MG63 (cell line): Measurements from ENCODE around the gene PSMD3. TPM values are rescaled to one million over a fixed set of nuclear protein-coding genes. Genes with fewer than 3 reads are reported as not detected.

Experiments
- DNase-seq: peaks from one replicate; pipeline ENCODE4 v3.0.0-alpha.2; 2020
- H3K27me3 ChIP-seq: fragments of 250-450 bp; sonication (Bioruptor Pico); 2 replicates; pipeline ENCODE4 v1.5.1; 2020; ENCODE audit warnings: mild to moderate bottlenecking, moderate library complexity
- H3K36me3 ChIP-seq: fragments of 250-450 bp; sonication (Bioruptor Pico); 2 replicates; pipeline ENCODE4 v1.5.1; 2020; ENCODE audit warnings: mild to moderate bottlenecking, moderate library complexity
- H3K4me3 ChIP-seq: fragments of 250-450 bp; sonication (Bioruptor Pico); 2 replicates; pipeline ENCODE4 v1.5.1; 2020; ENCODE audit warnings: mild to moderate bottlenecking, moderate library complexity
- H3K9me3 ChIP-seq: fragments of 250-450 bp; sonication (Bioruptor Pico); 2 replicates; pipeline ENCODE4 v1.5.1; 2020; ENCODE audit warnings: mild to moderate bottlenecking, moderate library complexity
- total RNA-seq: library from RNA; depleted of rRNA; stranded (reverse); fragments of >200 nt; shearing (Covaris generic); gene quantifications from 2 replicates; pipeline ENCODE4 v1.2.3, GENCODE V29; 2014; ENCODE audit warnings: low replicate concordance

PSMD3 gene
- total RNA-seq, 1 experiment from 2014 or later: 331 TPM

DNA sequence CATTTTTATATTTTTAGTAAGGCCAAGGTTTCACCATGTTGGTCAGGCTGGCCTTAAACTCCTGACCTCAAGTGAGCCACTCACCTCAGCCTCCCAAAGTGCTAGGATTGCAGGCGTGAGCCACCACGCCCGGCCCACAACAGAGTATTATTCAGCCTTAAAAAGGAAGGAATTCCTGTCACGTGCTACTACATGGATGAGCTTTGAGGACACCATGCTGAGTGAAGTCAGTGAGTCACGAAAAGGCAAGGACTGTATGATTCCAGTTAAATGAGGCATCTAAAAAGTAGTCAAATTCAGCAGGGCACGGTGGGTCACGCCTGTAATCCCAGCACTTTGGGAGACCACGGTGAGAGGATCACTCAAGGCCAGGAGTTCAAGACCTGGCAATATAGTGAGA lies 44.3 kb downstream of the PSMD3 start:
- Histone ChIP-seq H3K27me3 (no peaks in the 10 kb centered on the region), H3K4me3 (no peak overlapping the region), H3K9me3 (no peaks in the 10 kb centered on the region), H3K36me3 (peaks cover 80% of the 10 kb centered on the region)
- no peak for DNase-seq

DNA sequence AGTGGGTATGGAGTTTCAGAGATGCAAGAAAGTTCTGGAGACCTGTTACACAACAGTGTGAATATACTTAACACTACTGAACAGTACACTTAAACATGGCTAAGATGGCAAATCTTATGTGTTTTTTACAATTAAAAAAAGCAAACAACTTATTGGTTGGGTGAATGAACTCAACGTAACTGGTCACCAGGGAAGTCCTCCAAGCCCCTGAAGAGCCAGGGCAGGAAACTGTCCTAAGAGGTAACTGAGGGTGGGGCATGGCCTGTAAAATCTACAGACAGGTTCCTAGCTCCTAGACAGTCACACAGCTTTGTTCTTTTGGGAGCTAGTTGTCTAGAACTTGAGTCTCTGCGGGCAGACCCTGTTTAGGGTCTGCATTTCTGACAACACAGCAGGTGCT lies 45.0 kb downstream of the PSMD3 start:
- H3K4me3 ChIP-seq: no peak overlapping the region
- H3K36me3 ChIP-seq: peaks cover 75% of the 10 kb centered on the region
- DNase-seq: no peak
- H3K27me3 ChIP-seq: no peaks in the 10 kb centered on the region
- H3K9me3 ChIP-seq: no peaks in the 10 kb centered on the region

DNA sequence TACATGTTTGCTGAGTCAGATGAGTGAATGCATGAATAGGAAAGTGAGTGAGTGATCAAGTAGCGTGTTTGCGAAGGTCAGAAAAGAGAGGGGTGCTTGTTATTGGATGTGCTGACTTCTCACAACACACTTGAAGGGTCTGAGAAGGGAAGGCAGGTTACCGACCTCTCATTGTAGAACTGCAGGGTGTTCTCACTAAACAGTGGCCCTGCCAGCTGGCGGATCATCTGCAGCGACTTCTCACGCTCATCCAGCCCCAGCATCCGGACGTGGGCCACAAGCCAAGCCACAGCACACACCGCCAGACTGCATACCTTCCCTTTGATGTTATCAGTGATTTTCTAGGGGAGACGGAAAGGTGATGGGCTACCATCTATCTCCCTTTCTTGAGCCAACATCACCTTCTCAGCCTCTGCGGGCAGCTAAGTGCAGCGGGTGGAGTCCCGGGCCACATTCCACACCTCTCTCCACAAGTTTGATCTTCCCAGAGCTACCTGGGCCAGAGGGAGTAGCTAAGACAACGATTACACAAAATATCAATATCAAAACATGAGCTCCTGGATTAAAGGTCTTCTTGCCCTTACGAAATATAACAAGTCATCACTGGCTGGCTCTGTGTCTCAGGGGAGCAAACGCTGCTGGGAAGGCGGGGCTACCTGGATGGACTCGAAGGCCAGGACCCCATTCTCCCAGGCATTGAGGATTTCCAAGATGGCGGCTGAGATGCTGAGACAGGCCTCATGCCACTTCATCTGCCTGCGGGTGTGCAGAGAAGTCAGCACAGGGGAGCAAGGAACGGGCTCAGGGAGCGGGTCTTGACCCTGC lies 45.6 kb downstream of the PSMD3 start:
- Histone ChIP-seq H3K36me3 (peaks cover 75% of the 10 kb centered on the region), H3K9me3 (no peaks in the 10 kb centered on the region), H3K27me3 (no peaks in the 10 kb centered on the region), H3K4me3 (no peak overlapping the region)
- DNase-seq: no peak

DNA sequence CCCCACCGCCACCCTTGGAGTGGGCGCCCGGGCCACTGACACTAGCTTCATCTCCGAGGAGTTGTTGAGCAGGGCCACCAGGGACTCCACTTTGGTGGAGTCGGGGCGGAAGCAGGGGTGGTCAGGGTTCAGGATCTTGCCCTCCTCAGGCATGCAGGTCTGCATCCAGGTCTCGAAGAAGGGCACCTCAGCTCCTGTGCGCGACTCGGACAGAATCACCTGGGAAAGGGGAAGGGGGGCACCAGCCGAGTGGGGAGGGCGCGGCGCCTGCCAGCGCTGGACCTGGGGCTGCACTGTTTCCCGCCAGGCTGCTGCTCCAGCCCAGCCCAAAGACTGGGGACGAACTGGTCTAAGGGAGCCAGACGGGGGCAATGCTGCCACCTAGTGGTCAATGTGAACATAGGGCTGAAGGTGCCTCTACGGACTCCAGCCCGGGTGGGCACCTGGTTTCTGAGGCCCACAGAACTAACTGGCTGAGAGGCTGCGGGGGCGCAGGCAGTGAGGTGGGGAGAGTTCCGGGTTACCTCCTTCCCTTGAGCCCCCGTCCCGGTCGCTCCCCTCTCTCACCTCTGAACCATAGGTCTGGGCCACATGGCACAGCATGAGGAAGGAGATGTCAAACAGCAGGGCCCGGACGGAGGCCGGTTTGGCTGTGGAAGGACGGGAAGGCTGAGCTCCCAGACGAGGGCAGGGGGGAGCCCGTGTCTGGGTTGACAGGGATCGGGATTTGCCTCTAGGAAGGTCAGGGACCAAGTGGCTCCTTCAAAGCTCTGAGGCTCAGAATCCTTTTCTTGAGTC lies 46.4 kb downstream of the PSMD3 start:
- Histone ChIP-seq H3K27me3 (no peaks in the 10 kb centered on the region), H3K9me3 (no peaks in the 10 kb centered on the region), H3K36me3 (peaks cover 78% of the 10 kb centered on the region), H3K4me3 (no peak overlapping the region)
- DNase-seq: peak; percentile 71

DNA sequence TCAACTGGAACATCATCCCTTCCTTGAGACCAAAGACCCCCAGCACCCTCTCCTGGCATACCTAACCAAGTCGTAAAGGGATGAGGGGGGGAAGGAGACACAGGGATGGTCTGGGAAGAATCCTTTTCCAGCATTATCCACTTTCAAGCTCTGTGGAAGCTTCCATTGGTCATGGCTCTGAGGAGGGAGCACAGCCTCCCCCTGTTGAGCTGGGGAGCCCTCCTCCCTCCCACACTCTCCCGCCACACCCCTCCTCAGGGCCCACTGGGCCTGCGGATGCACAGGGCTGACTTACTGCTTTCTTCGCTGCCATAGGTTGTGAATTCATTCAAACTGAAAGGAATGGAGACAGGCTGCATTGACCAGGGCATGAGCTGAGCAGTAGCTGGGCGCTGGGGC lies 47.0 kb downstream of the PSMD3 start:
- DNase-seq: no peak
- Histone ChIP-seq H3K36me3 (peaks cover 79% of the 10 kb centered on the region), H3K4me3 (no peak overlapping the region), H3K27me3 (no peaks in the 10 kb centered on the region), H3K9me3 (no peaks in the 10 kb centered on the region)

DNA sequence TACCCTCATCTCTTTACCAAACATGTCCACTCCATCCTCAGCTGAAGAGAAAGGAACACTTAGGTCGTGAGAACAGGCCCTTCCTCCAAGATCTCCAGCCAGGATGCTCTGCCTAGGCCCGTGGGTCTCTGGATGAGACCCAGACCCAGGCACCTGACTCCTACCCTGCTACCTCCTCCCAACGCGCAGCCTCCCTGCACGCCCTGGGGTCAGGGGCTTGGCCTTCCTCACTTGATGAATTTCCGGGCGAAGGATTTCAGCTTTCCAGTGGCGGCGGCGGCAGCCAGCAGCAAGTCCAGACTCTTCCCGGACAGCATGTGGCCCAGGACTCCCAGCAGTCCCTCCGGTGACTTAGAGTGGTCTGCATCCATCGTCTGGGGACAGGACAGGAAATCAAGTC lies 48.0 kb downstream of the PSMD3 start:
- H3K27me3 ChIP-seq: no peaks in the 10 kb centered on the region
- H3K4me3 ChIP-seq: no peak overlapping the region
- peaks cover 80% of the 10 kb centered on the region for H3K36me3 ChIP-seq
- DNase-seq: no peak
- H3K9me3 ChIP-seq: no peaks in the 10 kb centered on the region

DNA sequence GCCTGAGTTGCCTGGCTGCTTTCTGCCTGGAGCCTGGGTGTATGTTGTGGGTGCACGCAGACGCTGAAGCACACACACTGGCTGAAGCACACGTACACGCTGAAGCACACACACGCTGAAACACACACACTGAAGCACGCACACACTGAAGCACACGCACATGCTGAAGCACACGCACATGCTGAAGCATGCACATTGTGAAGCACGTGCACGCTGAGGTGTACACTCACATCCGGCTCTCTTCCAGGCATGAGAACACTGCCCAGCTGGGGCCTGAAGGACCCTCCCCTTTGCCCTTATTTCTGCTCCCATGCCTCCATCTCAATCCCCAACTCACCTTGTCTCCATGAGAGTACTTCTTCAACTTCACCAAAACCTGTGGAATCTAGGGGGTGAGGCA lies 51.1 kb downstream of the PSMD3 start:
- no peak overlapping the region for H3K4me3 ChIP-seq
- H3K9me3 ChIP-seq: no peaks in the 10 kb centered on the region
- H3K27me3 ChIP-seq: no peaks in the 10 kb centered on the region
- H3K36me3 ChIP-seq: peaks cover 77% of the 10 kb centered on the region
- DNase-seq: no peak

DNA sequence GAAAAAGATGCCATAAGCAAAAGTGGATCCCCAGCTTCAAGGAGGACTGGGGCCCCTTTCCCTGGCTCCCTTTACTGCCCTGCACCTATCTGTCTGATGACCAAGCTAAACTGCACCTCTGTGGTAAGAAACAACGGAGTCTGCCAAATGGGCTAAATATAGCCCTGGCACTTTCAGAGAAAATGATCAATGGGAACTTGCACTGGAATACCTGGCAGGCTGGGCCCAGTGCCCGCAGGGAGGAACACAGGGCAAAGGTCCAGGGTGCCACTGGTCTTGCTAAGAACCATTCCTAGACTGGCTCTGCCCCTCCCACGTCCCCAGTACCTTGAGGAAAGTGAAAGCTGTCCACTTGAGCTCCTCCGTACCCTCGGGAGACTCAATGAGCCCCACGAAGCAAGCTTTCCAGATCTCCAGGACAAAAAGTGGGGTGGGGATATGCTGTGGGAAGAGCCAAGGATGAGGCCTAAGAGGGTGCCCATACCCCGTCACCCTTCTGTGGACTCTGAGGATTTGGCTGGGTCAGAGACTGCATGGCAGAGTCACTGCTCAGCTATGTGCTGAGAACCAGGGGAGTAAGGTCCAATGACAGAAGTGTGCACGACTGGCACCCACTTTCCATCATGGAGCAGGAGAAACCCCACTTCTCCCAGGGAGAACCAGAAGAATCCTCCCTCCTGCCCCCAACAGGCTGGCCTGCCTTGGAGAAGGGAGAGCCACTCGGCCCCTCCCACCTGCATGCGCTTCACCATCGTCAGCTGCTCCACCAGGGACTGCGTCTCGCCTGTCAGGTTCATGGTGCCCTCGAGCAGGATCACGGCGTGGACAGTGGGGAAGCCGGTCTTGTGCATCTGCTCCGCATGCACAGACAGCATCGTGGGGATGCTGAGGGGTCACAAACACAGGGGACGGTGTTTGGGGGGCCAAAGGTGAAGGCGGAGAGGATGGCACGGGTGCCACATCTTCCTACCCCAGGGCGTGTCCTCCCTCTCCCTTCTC lies 52.0 kb downstream of the PSMD3 start:
- no peak for DNase-seq
- H3K27me3 ChIP-seq: no peaks in the 10 kb centered on the region
- H3K4me3 ChIP-seq: no peak overlapping the region
- peaks cover 72% of the 10 kb centered on the region for H3K36me3 ChIP-seq
- no peaks in the 10 kb centered on the region for H3K9me3 ChIP-seq

DNA sequence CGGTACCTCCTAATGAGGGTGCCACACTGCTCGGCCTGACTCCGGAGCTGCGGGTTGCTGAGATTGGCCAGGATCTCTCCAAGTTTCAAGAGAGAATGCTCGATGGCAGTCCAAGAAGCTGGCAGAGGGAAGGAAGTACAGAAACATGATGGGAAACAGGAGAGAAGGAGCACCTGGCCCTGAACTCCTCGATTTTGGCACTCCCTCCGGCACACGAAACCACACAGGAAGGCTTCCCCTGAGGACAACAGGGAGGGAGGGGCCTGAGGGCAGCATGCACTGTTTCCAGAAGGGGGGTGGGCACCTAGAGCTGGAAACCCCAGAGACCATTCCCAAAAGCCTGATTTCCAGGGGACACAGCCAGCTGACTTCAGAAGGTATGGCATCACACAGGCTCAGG lies 52.7 kb downstream of the PSMD3 start:
- no peaks in the 10 kb centered on the region for H3K9me3 ChIP-seq
- no peak overlapping the region for H3K4me3 ChIP-seq
- H3K27me3 ChIP-seq: no peaks in the 10 kb centered on the region
- DNase-seq: no peak
- H3K36me3 ChIP-seq: peaks cover 70% of the 10 kb centered on the region

DNA sequence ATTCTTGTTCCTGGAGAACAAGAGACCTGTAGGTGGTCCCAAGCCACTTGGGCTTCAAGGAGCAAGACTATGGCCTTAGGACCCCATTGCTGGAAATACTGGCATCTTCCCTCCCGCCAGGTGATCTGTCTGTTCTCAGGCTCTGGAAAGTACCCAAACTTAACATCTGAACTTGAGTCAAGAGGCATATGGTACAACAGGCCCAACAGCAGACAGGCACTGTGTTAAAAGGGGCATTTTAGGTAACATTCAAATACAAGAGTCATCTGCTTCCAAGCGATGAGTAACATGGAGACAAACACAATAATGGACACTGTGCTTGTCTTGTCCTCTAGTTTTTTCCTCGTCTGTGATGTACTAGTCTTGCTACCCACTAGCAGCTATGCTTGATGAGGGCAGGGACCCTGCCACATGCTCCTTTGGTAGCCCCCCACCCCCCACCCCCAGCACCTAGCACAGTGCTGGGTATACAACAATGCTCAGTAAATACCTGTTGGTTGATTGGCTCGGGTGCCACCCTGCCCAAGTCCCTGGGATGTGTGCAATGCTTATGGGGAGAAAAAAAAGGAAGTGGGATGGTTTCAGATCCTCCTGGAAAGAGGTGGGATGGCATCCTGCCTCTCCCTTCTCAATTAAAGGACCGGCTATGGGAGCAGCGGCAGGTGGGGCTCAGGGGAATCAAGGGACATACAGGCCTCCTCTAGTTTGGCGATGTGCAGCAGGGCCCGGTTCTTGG lies 54.0 kb downstream of the PSMD3 start:
- H3K9me3 ChIP-seq: no peaks in the 10 kb centered on the region
- no peaks in the 10 kb centered on the region for H3K27me3 ChIP-seq
- peaks cover 63% of the 10 kb centered on the region for H3K36me3 ChIP-seq
- no peak for DNase-seq
- H3K4me3 ChIP-seq: no peak overlapping the region

DNA sequence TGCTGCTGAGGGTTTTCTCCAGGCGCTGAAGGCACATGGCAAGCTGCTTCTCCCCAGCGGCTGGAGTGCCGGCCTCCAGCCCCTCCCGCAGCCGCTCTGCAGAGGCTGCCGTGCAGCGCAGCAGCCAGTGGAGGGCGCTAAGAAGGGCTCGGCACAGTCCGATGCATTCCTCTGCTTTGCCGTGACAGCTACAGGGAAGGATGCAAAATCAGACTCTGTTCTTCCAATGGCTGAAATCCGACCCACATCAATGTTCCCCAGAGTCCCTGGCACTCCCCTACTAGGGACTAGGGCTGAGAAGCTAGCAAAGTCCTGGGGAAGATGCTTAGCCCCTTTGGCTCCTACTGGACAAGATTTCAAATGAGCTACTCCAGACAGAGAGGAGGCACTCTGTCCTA lies 54.6 kb downstream of the PSMD3 start:
- no peaks in the 10 kb centered on the region for H3K27me3 ChIP-seq
- no peak for DNase-seq
- no peaks in the 10 kb centered on the region for H3K9me3 ChIP-seq
- H3K4me3 ChIP-seq: no peak overlapping the region
- H3K36me3 ChIP-seq: peaks cover 60% of the 10 kb centered on the region

DNA sequence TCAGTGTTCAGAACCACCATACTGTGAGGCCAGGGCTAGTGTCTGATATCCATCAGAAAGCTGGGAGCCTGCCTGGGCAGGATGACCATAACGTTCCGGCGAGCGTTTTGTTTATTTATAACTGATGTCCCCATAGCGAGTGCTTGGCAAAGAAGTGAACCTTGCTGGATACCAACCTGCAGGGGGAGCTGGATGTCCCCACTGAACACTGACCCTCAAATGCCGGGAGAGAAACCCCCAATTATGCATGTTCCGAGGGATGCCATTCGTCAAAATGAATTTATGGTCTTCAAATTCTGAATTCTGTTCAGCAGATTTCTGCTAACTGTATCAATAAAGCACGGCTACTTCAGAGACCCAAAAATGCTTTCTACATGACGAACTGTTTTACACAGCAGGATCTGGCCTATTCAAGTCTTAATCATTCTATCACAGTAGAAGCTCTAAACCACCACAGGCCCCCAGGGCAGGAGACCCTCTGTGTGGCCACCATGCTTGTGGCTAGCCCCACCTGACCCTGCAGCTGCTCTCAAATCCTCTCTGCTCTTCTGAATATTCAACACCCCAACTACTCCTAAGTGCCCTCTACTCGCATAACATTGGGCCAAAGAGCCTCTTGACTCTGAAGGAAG lies 58.4 kb downstream of the PSMD3 start:
- Histone ChIP-seq H3K4me3 (no peak overlapping the region), H3K27me3 (no peaks in the 10 kb centered on the region), H3K36me3 (peaks cover 37% of the 10 kb centered on the region), H3K9me3 (no peaks in the 10 kb centered on the region)
- peak; percentile 68 for DNase-seq

DNA sequence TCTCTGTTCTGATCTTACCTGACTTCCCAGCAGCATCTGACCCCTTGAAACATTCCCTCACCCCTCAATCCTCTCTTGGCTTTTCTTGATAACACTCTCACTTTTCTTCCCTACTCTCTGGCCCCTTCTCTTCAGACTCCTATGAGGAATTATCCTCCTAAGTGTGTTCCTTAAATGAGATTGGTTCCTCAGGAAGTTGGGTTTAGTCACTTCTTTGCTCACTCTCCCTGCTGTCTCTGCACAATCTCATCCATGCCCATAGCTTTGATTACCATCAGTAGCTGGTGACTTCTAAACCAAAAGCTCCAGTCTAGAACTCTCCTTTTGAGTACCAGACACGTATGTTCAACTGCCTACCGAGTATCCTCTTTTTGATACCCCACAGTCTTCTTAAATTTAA lies 60.6 kb downstream of the PSMD3 start:
- Histone ChIP-seq H3K27me3 (no peaks in the 10 kb centered on the region), H3K9me3 (no peaks in the 10 kb centered on the region), H3K36me3 (peaks cover 20% of the 10 kb centered on the region), H3K4me3 (no peak overlapping the region)
- no peak for DNase-seq
